ENCODE data around the gene THSD7A.

- TF ChIP-seq CTCF (IDR thresholded peaks at IDR 0.05; ENCODE audit: insufficient read depth, low read depth, low read length) = no peak
- TF ChIP-seq EZH2 (IDR thresholded peaks at IDR 0.05; ENCODE audit: insufficient read depth, low read length) = no peak
These were observed 401.9 kb downstream of the THSD7A start for GRCh38 chr7:11430112-11430511.
